GM18505 (cell line): ENCODE measurements around the gene LDB3.
A peak's percentile ranks its signal among the peaks of the same experiment; 100 is the strongest.

ENCODE experiments used
- ATAC-seq: cut with Tn5 transposase; IDR thresholded peaks from one replicate; pipeline ENCODE4 v1.9.1; 2021; ENCODE audit not compliant: unreplicated experiment
- POLR2A ChIP-seq: IDR thresholded peaks from 4 replicates; pipeline ENCODE4 v1.6.1; 2011; ENCODE audit warnings: borderline replicate concordance; ENCODE audit not compliant: insufficient read depth, insufficient read length; ENCODE audit errors: extremely low read depth

Gene LDB3

DNA sequence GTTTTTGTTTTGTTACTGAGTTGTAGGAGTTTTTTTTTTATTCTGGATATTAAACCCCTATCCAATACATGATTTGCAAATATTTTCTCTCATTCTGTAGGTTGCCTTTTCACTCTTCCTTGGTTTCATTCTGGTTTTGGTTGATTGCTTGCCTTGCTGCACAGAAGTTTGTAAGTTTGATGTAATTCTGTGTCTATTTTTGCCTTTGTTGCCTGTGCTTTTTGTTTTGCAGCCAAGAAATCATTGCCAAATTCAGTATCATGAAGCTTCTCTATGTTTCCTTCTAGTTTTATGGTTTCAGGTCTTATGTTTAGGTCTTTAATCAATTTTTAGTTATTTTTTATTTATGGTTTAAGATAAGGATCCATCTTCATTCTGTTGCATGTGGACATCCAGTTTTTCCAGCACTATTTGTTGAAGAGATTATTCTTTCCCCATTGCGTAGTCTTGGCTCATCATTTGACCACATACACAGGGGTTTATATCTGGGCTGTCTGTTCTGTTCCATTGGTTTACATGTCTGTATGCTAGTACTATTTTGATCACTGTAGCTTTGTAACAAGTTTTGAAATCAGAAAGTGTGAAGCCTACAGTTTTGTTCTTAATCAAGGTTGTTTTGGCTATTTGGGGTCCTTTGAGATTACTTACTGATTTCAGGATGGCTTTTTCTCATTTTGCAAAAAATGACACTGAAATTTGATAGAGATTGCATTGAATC lies 114.5 kb downstream of the LDB3 start:
- TF ChIP-seq POLR2A: no peak
- peak; percentile 83 for ATAC-seq

DNA sequence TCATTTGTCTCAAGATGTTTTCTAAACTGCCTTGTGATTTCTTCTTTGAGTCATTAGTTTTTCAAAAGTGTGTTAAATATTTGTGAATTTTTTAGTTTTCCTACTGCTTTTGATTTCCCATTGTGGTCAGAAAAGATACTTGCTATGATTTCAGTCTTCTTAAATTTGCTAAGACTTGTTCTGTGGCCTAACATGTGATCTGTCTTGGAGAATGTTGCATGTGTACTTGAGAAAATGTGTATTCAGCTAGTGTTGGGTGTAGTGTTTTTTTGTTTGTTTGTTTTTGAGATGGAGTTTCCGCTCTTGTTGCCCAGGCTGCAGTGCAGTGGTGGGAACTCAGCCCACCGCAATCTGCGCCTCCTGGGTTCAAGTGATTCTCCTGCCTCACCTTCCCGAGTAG lies 116.7 kb downstream of the LDB3 start:
- no peak for TF ChIP-seq POLR2A
- no peak for ATAC-seq
